IPS DF 4.7 (cell line): ENCODE data around the gene SLC25A6.
"Not testable (repeated sequence)": the region's sequence is repeated elsewhere in the genome, so short reads cannot be mapped to it uniquely, and the experiment has no call there.

Source experiments
- DNase-seq: peaks from one replicate; pipeline ENCODE4 v3.0.0-alpha.2; 2013; ENCODE audit warnings: low spot score; ENCODE audit errors: extremely low read depth

Gene SLC25A6

DNA sequence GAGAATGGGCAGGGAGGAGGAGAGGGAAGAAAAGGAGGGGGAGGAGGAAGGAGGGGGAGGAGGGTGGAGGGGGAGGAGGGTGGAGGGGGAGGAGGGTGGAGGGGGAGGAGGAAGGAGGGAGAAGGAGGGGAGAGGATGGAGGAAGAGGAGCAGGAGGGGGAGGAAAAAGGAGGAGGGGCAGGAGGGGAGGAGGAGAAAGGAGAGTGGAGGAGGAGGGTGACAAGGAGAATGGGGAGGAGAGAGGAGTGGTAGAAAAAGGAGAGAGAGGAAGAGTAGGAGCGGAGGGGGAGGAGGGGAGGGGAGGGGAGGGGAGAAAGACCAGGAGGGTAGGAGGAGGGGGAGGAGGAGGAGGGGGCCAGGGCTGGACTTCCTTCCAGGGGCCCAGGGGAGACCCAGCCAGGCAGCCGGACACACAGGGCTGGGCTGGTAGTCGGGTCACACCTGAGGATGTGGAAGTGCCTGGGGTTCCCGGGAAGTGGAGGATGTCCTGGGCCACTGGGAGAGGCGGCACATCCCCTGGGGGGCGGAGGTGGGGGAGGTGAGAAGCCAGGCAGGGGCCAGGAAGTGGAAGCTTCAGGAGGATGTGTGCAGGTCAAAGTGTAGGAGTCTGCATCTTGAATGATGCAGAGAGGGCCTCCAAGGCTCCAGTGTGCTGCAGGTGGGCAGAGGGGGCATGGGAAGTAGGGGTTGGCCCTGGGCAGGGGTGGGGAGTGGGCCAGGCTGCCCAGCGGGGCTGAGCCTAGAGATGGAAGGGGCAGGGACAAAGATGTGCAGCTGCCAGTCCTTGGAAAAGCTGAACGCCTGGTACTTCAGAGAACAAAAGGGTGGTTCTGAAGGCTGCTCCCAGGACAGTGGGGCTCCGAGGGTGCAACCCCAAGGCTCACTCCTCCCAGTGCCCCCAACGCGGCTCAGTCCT is 36.5 kb downstream of the SLC25A6 start:
- DNase-seq: no peak

DNA sequence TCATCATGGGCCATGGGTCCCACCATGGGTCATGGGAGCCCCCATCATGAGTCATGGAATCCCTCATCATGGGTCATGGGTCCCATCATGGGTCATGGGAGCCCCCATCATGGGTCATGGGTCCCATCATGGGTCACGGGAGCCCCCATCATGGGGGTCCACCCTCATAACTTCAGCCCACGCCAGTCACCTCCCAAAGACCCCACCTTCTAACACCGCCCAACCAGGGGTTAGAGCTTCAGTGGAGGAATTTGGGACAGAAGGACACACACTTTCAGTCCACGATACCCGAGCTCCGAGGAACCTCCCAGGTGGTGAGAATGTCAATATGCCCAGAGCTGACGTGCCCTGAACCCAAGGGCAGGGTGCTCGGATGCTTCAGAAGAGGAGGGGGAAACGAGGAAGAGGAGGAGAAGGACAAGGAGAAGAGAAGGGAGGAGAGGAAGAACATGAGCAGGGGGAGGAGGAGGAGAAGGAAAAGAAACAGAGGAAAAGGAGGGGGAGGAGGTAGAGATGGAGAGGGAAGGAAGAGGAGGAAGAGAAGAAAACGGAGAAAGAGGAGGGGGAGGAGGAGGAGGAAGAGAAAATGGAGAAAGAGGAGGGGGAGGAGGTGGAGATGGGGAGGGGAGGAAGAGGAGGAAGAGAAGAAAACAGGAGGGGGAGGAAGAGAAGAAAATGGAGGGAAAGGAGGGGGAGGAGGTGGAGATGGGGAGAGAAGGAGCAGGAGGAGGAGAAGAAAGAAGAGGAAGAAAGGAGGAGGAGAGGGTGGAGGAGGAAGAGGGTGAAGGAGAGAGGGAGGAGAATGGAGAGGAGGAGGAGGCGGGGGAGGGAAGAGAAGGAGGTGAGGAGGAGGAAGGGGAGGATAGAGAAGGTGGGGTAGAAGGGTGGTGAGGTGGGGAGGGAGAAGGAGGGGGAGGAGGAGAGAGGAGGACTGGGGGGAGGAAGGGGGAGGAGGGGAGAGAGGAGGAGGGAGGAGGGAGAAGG is 37.6 kb downstream of the SLC25A6 start:
- no peak for DNase-seq

DNA sequence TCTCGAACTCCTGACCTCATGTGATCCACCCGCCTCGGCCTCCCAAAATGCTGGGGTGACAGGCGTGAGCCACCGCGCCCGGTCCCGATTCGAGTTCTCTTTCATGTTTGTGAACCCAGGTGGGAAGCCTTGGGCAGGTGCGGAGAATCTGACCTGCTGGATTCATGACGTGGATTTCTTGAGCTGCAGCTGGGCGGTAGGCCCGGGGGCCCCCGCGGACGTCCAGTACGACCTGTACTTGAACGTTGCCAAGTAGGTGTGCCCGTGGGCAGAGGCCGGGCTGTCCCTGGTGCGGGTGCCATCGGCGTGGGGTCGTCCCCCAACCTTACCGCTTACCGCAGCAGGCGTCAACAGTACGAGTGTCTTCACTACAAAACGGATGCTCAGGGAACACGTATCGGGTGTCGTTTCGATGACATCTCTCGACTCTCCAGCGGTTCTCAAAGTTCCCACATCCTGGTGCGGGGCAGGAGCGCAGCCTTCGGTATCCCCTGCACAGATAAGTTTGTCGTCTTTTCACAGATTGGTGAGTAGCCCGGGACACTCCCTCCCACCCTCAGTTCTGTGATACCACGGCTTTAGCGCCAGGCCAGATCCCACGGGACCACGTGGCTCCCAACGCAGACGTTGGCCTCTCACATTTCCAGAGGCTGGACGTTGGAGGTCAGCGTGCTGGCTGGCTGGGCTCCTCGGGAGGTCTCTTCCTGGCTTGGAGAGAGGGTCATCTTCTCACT is 39.8 kb downstream of the SLC25A6 start:
- DNase-seq: no peak

DNA sequence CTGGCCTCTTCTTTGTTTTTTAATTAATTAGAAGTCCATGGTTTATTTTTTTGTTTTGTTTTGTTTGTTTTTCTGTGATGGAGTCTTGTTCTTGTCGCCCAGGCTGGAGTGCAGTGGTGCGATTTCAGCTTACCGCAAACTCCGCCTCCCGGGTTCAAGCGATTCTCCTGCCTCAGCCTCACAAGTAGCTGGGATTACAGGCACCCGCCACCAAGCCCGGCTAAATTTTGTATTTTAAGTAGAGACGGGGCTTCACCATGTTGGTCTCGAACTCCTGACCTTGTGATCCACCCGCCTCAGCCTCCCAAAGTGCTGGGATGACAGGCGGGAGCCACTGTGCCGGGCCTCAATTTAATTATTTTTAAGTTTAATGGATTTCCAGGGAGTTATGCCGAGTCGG is 42.3 kb downstream of the SLC25A6 start:
- not testable (repeated sequence) for DNase-seq

DNA sequence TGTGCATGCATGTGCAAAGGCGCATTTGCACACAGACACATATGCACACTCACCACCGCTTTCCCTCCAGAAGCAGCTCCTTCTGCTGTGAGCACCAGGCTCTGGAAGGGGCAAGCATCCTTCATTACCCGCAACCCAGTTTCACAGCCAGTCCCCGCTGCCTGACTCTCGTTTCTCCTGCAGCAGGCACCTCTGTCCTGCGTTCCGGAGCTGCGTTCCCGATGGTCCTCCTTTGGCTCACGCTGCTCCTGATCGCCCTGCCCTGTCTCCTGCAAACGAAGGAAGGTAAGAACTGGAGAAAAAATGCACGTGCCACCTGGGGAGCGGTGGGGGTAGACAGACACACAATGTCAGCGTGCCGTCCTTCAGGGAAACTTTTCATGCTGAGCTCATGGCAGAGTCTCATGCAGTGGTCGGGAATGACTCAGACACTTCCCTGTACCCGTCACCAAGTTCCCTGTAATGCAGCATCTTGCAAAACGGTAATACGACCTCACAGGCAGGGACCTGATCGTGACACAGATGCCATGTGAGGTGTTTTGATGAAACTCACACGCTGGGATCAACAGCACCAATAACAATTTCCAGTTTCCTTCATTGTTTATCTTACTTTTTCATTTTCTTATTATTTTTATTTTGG is 50.2 kb downstream of the SLC25A6 start:
- no peak for DNase-seq

DNA sequence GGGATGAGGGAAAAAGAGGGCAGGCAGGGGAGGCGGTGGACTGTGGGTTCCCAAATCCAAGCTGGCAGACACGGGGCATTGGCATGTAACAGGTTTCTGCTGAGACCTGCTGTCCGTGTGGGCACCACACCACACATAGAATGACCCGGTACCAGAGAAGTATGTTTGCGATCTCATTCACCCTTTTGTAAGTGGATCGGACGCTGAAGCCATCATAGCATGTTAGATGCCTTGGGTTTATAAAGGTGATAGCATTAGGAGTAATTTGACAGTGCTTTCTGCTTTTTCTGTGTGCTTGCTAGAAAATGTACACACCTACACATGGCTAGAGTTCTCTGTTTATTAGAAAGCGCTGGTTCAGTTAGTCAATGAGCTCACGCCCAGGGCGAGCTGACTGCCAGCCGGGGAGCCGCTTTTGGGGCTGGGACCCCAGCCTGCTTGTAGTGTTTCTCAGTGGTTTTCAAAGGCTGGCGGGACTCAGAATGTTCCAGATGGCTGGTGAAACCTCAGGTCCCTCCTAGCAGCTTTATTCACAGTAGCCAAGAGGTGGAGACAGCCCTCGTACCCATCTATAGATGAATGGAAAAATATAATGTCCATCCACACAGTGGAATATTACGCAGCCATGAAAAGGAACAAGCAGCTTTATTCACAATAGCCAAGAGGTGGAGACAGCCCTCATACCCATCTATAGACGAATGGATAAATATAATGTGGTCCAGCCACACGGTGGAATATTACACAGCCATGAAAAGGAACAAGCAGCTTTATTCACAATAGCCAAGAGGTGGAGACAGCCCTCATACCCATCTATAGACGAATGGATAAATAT is 54.7 kb downstream of the SLC25A6 start:
- no peak for DNase-seq

DNA sequence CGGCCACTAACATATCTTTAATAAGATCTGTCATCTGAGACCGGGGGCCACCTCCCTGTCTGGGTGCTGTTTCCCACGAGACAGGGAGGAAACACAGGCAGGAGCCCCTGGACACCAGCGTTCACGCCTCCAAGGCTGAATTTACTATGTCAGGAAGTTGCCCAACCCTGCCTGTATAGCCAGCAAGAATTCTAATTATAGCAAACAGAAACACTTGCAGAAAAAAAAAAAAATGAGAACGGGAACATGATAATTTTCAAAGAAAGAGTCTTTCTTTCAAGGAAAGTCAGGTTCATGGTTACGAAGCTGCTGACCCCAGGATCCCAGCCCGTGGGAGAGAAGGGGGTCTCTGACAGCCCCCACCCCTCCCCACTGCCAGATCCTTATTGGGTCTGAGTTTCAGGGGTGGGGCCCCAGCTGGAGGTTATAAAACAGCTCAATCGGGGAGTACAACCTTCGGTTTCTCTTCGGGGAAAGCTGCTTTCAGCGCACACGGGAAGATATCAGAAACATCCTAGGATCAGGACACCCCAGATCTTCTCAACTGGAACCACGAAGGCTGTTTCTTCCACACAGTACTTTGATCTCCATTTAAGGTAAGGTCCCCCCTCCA is 55.5 kb downstream of the SLC25A6 start, which contains the start of gene IL3RA:
Gene IL3RA (plus strand): TSS at position 455 of the 613 bp plus-strand sequence. CDS start 4,981 bp downstream, outside the sequence.
- no peak for DNase-seq
